Retinal pigment epithelial cell (primary cell): ENCODE data around the gene LAMC3.
A peak's percentile ranks its signal among the peaks of the same experiment; 100 is the strongest.

Experiments used
- DNase-seq: peaks from one replicate; pipeline ENCODE4 v3.0.0-alpha.2; 2010; ENCODE audit warnings: low read depth
- H3K4me3 ChIP-seq: 2 replicates; pipeline ENCODE4 v1.5.1; 2011; ENCODE audit warnings: mild to moderate bottlenecking, low read length, control low read depth, moderate library complexity
- CTCF ChIP-seq: conservative IDR thresholded peaks from 2 replicates; pipeline ENCODE4 v1.5.1; 2011; ENCODE audit warnings: low read depth, low read length, control low read depth, inconsistent platforms

LAMC3 gene

GRCh38 chr9:131042666-131043065 lies 33.7 kb downstream of the LAMC3 start:
- no peak for TF ChIP-seq CTCF
- no peak overlapping the region for H3K4me3 ChIP-seq
- DNase-seq: no peak

- no peak for TF ChIP-seq CTCF
- H3K4me3 ChIP-seq: no peak overlapping the region
- no peak for DNase-seq
Measured at GRCh38 chr9:131043087-131043486, 34.1 kb downstream of the LAMC3 start.

- DNase-seq: no peak
- H3K4me3 ChIP-seq: no peak overlapping the region
- no peak for TF ChIP-seq CTCF
Measured at GRCh38 chr9:131043646-131044045, 34.7 kb downstream of the LAMC3 start.

- no peak for DNase-seq
- H3K4me3 ChIP-seq: no peak overlapping the region
- no peak for TF ChIP-seq CTCF
Measured at GRCh38 chr9:131045300-131046092, 36.5 kb downstream of the LAMC3 start.

- no peak for DNase-seq
- no peak overlapping the region for H3K4me3 ChIP-seq
- no peak for TF ChIP-seq CTCF
Measured at GRCh38 chr9:131046093-131046380, 37.1 kb downstream of the LAMC3 start.

- DNase-seq: no peak
- TF ChIP-seq CTCF: peak; percentile 96
- H3K4me3 ChIP-seq: no peak overlapping the region
Measured at GRCh38 chr9:131046581-131047202, 37.7 kb downstream of the LAMC3 start.

GRCh38 chr9:131048332-131048731 lies 39.4 kb downstream of the LAMC3 start:
- no peak for TF ChIP-seq CTCF
- H3K4me3 ChIP-seq: no peak overlapping the region
- no peak for DNase-seq
